IPS-NIHi7 (cell line): Measurements from ENCODE around the gene USP13.
"Not testable (repeated sequence)": the region's sequence is repeated elsewhere in the genome, so short reads cannot be mapped to it uniquely, and the experiment has no call there.

Experiments
- DNase-seq: peaks from one replicate; pipeline ENCODE4 v3.0.0; 2012; ENCODE audit warnings: mixed read lengths; ENCODE audit errors: extremely low spot score

USP13 gene, protein sequence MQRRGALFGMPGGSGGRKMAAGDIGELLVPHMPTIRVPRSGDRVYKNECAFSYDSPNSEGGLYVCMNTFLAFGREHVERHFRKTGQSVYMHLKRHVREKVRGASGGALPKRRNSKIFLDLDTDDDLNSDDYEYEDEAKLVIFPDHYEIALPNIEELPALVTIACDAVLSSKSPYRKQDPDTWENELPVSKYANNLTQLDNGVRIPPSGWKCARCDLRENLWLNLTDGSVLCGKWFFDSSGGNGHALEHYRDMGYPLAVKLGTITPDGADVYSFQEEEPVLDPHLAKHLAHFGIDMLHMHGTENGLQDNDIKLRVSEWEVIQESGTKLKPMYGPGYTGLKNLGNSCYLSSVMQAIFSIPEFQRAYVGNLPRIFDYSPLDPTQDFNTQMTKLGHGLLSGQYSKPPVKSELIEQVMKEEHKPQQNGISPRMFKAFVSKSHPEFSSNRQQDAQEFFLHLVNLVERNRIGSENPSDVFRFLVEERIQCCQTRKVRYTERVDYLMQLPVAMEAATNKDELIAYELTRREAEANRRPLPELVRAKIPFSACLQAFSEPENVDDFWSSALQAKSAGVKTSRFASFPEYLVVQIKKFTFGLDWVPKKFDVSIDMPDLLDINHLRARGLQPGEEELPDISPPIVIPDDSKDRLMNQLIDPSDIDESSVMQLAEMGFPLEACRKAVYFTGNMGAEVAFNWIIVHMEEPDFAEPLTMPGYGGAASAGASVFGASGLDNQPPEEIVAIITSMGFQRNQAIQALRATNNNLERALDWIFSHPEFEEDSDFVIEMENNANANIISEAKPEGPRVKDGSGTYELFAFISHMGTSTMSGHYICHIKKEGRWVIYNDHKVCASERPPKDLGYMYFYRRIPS

DNA sequence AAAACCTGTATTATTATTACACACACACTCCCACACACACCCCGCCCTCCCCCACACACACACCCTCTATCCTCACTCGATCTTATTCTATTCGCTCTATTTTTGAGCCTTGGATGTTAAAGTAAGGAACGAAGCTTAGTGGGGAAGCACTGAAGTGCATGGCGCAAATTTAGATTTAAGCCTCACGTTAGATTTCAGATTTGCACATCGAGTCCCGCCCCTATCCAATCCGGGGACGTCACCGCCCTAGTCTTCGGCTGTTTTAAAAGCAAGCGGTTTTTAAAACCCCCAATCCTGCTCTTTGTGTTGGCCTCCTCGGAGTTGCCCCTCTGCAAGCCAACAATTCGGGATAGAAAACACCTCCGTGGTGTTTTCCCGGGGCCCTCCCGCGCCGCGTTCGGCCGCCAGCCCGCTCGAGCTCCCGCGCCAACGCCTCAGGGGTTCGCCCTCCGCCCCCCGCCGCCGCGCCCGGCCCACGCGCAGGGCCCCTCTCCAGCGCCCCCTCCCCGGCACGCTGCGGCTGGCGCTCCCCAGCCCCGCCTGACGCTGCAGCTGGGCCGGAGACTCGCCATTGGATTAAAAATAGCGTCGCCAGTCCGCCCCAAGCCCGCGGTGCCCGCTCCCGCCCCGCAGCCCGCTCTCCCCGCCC, at the start of gene USP13:
Gene USP13, plus strand, starts transcription at position 594 of the 649 bp plus-strand sequence. CDS start 186 bp downstream, outside the sequence.
- DNase-seq = peak; percentile 81

DNA sequence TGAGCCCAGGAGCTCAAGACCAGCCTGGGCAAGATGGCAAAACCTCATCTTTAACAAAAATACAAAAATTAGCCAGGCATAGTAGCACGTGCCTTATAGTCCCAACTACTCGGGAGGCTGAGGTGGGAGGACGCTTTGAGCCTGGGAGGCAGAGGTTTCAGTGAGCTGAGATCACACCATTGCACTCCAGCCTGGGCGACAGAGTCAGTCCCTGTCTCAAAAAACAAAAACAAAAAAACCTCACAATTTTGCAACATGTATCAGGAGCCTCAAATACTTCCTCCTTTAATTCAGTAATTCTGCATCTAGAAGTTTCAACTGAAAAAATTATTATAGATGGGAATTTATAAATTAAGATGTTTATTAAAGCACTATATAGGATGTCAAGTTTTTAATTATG, 49.5 kb upstream of the USP13 start:
- no peak for DNase-seq

DNA sequence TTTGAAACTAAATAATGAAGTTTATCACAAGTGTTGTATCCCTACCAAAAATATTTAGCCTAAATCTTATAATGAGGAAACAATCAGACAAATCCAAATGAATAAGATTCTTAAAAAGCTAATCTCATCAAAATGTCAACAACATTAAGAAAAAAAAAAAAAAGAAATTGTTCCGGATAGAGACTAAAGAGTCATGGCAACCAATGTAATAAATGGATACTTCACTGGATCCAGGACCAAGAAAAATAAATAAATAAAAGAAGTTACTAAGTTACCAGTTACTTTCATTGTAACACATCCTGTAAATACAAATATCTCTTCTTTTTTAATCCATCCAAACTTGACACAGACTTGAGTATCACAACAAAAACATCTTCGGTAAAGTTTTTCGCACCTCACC, 49.0 kb upstream of the USP13 start:
- DNase-seq = no peak

DNA sequence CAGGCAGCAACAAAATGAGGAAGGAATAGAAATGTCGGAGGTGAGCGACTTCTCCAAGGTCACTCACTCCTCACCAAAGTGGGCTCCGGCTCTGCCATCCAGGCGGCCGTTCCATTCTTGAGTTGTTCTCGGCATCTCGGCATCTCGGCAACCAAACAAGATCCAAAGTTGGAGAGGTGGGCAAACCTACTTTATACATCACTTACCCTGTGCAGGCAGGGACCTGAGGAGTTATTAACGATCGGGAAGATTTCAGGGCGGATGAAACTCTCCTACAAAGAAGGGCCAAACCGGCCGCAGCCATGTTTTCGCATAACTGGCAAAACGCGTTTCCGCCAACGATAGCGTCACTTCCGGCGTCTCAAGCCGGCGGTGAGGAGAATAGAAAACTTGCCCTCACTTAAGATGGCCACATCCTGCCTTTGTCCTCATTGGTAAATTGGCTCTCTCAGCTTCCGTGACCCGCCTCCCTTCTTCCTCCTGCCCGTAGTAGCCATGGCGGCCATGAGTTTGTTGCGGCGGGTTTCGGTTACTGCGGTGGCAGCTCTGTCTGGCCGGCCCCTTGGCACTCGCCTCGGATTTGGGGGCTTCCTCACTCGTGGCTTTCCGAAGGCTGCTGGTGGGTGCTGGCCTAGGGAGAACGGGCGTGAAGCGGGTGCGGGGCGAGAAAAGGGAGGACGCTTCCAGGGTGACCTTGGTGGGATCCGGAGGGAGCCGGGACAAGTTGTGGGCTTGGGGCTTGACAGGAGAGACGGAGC, 48.3 kb upstream of the USP13 start, which contains the start of the genes MRPL47 and NDUFB5:
Gene MRPL47, minus strand, starts transcription at position 318 of the 758 bp plus-strand sequence. Its CDS starts 14 bp downstream, at position 304.
Gene NDUFB5, plus strand, starts transcription at position 474 of the 758 bp plus-strand sequence. Its CDS starts 22 bp downstream, at position 496.
- peak; percentile 98 for DNase-seq

DNA sequence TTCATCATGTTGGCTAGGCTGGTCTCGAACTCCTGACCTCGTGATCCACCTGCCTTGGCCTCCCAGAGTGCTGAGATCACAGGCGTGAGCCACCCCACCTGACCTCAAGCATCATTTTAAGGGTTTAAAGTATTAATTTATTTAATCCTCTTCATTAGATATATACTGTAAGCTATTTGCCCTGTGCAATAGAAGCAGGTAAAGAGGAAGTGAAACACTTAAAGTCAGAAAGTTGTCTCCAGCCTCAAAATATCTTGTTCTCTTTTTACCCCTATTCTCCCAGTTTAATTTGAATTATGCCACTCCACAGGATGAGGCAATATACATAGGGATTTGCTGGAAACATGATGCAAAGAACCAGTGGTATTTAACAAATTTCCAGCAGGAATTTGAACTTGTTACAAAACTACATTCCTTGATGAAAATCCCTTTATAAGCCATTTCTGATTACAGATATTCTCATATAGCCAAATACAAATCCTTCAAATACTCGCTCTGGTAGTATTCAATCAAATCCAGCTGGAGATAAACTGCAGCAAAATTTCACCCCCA, 46.2 kb upstream of the USP13 start:
- no peak for DNase-seq

DNA sequence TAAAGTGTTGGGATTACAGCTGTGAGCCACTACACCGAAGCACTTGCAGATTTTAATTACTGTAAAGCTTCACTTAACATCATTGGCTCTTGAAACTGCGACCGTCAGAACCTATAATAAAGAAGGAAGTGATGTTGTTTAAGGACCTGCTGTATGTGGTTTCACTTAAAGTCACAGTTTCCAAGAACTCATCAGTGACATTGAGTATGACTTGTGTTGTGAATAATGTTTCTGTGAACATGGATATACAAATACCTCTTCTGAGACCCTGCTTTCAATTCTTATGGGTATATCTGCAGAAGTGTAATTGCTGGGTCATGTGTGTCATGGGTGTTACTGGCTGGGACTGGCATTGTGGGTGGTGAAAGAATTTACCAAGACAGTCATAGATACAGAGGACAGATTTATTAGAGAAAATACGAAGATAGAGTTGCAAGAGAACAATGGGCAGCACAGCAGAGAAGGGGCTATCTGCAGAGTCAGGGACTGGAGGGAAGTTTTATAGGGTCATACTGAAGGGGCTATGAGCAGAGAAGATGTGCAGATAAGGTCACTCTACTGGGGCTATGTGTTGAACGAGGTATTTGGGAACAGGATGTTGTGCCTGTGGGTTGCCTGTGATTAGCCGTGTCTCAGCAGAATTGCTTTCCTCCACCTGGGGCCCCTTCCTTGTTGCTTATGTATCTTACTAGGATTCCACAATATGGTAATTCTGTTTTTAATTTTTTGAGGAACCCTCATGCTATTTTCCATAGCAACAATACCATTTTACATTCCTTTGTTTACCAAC, 43.7 kb upstream of the USP13 start:
- DNase-seq = no peak

DNA sequence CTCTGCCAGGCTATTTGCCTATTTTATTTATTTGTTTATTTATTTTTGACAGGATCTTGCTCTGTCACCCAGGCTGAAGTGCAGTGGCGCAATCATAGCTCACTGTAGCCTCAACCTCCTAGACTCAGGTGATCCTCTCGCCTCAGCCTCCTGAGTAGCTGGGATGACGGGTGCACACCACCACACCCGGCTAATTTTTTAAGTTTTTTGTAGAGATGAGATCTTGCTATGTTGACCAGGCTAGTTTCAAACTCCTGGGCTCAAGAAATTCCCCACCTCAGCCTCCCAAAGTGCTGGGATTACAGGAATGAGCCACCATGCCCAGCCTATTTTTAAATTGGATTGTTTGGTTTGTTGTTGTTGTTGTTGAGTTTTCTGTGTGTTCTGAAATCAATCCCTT, 42.8 kb upstream of the USP13 start:
- DNase-seq = no peak

DNA sequence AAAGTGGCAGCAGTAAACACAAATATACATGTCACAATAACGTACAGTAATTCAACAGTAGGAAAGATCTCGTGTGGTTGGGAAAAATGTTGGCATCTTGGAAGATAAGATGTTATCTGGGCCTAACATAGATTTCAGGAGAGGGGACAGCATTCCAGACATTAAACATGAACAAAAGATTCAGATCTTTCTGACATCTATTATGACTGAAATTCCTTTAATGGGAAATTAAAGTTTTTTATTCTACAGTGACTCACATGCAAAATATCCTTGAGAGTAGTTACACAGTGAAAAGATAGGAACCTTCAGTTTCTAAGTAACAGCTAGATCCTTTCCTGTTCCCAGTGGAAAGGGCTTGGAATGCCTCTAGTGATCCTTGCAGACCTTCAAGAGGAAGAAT, 39.0 kb upstream of the USP13 start:
- DNase-seq = no peak

DNA sequence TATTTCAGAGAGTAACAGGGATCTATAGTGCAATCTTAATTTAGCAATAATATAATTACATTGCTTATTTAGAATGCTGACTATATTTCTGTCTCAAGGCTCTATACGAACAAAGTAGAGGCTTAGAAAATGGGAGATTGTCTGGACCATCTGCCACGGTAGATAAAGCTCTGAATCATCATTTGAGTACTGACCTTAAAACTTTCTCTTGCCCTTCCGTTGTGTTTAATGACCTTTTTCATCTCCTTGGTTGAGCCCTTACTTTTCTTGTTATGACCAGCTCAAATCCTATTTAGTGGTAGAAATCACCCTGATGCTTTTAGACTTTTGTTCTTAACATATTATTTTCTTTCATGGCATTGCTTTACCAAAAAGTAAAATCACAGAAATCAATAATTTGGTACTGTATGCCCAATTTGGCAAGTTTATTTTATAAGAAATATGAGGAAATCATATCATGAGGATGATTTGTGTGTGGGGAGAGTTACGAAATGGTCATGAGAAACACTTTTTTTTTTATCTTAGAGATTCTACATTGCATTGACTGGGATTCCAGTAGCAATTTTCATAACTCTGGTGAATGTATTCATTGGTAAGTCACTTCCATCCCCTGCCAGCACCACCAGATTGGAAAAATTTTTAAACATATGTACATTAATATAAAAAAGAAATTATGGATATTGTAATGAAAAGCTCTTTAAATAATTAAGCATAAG, 37.2 kb upstream of the USP13 start:
- DNase-seq = no peak

DNA sequence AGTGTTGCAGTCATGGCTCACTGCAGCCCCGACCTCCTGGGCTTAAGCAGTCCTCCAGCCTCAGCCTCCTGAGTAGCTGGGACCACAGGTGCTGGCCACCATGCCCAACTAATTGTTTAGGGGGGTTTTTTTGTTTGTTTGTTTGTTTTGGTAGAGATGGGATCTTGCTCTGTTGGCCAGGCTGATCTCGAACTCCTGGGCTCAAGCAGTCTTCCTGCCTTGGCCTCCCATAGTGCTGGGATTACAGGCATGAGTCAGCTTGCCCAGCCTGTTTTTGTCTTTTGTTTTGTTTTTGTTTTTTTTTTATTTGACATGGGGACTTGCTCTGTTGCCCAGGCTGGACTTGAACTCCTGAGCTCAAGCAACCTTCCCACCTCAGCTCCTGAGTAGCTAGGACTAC, 30.8 kb upstream of the USP13 start:
- no peak for DNase-seq

DNA sequence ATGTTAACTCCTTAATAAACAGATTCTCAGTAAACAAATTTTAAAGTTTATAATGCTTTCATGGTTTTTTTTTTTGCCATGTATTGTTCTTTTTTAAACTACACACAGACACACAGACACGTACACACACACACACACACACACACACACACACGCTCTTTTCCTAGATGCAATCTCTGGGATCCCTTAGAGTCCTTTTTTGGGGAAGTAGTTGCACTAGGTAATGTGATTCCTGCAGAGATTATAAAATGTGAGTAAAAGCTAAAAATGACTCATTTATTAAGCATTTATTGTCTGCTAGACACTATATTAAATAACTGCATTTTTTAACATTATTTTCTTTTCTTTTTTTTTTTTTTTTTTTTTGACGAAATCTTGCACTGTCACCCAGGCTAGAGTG, 28.4 kb upstream of the USP13 start:
- DNase-seq = no peak

DNA sequence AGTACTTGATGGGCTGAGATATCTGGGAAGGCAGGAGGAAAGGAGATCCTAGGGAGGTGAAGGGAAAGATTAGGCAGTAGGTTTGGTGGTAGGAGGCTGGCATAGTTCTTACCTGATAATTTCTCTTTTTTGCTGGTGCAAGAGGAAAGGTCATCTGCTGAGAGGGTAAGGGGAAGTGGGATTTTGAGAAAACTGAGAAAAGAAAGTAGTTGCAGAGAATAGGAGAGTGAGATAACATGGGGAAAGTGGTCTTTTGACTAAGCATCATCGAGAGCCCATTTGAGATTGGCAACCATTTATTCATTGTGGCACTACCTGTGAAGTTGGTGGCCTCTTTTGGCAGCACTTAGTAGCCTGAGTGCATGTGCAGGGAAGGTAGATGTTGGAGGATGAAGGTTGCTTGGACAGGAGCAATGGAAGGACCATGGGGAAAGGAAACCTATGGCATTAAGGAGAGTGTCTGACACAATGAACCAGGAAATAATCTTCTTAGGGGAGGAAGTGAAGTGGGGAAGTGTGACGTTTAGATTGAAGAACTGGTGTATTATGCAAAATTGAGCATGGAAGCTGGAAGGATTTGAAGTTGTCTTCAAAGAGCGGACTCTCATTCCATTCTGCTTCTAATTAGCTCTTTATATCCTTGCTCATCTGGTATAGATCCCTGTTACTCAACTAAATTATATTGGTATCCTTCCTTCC, 21.9 kb upstream of the USP13 start:
- DNase-seq = no peak

DNA sequence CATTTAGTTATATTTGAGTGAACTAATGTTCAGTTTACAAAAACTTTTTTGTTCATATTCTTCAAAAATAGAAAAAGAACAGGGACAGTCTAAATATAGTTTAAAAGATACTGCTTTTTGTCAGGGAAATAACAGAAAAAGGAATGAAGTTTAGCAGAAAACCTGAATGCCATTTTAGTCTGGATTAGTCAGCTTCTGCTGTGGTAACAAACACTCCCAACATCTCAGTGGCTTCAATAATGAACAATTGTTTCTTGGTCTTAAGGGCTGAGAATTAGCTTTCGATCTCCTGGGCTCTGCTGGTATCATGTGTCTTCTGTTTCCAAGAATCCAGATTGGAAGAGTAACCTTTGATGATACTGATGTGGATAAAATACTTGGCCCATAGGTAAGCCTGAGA, 12.4 kb upstream of the USP13 start:
- DNase-seq = no peak

DNA sequence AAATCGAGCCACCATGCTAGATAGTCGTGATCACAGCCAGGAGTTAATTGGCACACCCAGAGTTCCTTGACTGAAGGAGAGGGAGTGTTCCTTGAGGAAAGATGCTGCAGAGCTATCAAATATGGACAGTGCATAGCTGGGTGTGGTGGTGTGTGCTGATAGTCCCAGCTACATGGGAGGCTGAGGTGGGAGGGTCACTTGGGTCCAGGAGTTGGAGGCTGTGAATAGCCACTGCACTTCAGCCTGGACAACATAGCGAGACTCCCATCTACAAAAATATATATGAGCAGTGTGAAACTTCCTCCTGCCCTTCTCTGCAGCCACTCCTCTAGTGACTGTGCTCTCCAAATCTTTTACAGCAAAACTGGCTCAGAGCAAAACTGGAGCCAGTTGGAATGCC, 10.0 kb upstream of the USP13 start:
- no peak for DNase-seq

DNA sequence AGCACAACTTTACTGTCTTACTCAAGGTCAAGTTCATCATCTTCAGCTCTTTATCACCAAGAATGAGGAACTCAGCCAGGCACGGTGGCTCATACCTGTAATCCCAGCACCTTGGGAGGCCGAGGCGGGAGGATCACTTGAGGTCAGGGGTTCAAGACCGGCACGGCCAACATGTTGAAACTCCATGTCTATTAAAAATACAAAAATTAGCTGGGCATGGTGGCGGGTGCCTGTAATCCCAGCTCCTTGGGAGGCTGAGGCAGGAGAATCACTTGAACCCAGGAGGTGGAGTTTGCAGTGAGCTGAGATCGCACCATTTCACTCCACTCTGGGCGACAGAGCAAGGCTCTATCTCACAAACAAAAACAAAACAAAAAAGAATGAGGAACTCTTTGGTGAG, 9.0 kb upstream of the USP13 start:
- DNase-seq = not testable (repeated sequence)

DNA sequence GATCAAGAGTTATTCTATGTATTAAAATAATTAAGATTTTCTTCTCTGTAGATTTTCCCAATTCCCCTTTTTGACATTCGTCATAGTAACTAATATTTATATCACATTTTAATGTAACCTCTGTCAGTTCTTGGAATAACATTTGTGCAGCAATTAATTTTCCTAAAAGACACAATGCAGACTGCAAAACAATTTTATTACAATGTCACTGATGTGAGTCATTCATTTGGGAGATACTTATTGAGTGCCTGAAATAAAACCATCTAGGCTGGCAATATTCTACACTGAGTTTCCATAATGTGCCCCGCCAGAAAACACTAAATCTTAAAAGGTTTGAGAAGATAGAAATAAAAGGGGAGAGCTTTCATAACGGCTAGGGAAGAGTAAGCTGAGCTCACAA, 6.7 kb upstream of the USP13 start:
- DNase-seq = no peak

DNA sequence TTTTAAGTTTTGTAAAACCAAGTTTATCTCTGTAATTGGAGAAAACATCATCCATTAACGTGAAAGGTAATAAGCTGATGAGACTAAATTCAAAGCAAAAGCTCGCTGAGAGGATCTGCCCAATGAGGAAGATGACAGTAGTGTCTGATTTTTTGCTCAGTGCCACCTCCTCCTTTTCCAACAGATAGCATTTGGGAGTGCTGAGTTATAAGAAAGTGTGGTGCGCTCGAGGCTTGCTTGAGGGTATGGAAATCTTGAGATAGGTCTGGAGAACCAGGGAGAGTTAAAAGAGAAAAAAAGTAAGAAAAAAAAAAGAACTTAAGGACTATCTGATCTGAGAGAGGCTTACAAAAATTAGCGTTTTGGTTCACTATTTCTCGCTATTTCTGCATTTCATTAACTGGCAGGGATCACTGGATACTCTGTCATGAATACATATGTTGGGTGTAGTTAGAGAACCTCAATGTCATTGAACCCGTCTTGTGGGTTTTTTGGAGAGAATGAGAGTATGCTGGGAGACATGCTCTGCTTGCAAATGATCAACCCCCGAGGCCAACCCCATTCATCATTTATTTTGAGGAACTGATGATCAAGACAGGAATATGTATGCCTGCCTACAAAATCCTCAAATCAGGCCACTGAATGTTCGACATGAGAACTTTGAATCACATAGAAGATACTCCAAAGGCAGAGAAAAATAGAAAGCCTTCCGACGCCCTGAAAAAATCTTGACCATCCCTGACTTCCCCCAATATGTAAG, 973 bp upstream of the USP13 start:
- DNase-seq = no peak

DNA sequence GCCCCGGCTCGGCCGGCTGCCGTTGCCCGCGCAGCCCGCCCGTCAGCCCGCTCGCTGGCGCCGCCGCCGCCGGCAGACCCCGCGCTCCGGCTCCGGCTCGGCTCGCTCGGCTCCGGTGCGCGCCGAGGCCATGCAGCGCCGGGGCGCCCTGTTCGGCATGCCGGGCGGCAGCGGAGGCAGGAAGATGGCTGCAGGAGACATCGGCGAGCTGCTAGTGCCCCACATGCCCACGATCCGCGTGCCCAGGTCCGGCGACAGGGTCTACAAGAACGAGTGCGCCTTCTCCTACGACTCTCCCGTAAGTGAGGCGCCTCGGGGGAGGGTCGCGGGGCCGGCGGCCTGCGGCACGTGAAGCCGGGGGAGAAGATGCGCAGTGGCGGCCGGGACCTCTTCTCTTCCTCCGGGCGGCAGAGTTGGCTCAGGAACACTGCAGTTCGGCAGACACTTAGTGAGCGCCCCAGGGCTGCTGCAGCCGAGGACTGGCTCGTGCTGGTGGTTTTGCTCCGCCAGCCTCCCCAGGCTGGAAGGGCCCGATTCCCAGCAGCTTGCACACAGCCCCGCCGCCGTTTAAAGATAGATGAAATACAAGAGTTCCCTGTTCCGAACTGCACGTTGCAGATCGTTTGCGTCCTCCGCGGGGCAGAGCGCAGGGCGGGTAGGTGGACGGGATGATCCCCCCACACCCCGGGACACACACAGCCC, 407 bp downstream of the USP13 start:
- DNase-seq = peak; percentile 59
